ENCODE measurements around the gene ZNF774. TPM values are rescaled to one million over a fixed set of nuclear protein-coding genes. Genes with fewer than 3 reads are reported as not detected.
A peak's percentile ranks its signal among the peaks of the same experiment; 100 is the strongest.
"Not testable (repeated sequence)": the region's sequence is repeated elsewhere in the genome, so short reads cannot be mapped to it uniquely, and the experiment has no call there.

Gene ZNF774
- total RNA-seq, 1 donor from 2014 or later: 4.7 TPM

GRCh38 chr15:90345857-90346256, 6.2 kb upstream of the ZNF774 start:
- TF ChIP-seq CTCF (IDR thresholded peaks at IDR 0.05; ENCODE audit: borderline replicate concordance): no peak
- Histone ChIP-seq H3K9me3 (replicated peaks) (no peaks in the 10 kb centered on the region), H3K4me3 (no peak overlapping the region), H3K27me3 (ENCODE audit: low read depth) (no peaks in the 10 kb centered on the region), H3K36me3 (no peaks in the 10 kb centered on the region), H3K4me1 (peaks cover 6% of the 10 kb centered on the region), H3K27ac (replicated peaks) (no peak overlapping the region)
- intact Hi-C loops (cut with micrococcal nuclease): no loop called here
- no peak for DNase-seq

- H3K36me3 ChIP-seq; DNase-seq; H3K9me3 ChIP-seq (replicated peaks); H3K27ac ChIP-seq (replicated peaks); H3K27me3 ChIP-seq (ENCODE audit: low read depth); H3K4me3 ChIP-seq; intact Hi-C loops (cut with micrococcal nuclease): not testable (repeated sequence)
- H3K4me1 ChIP-seq: peaks cover 13% of the 10 kb centered on the region
Observed at GRCh38 chr15:90347431-90348065, 4.5 kb upstream of the ZNF774 start.

GRCh38 chr15:90348456-90348855, 3.6 kb upstream of the ZNF774 start:
- H3K27ac ChIP-seq (replicated peaks): no peak overlapping the region
- H3K9me3 ChIP-seq (replicated peaks): no peaks in the 10 kb centered on the region
- no peaks in the 10 kb centered on the region for H3K36me3 ChIP-seq
- intact Hi-C loops (cut with micrococcal nuclease): no loop called here
- H3K4me1 ChIP-seq: peaks cover 14% of the 10 kb centered on the region
- H3K27me3 ChIP-seq (ENCODE audit: low read depth): no peaks in the 10 kb centered on the region
- no peak for DNase-seq
- H3K4me3 ChIP-seq: no peak overlapping the region
- no peak for TF ChIP-seq CTCF (IDR thresholded peaks at IDR 0.05; ENCODE audit: borderline replicate concordance)

GRCh38 chr15:90349072-90349471, 3.0 kb upstream of the ZNF774 start:
- intact Hi-C loops (cut with micrococcal nuclease): no loop called here
- H3K4me1 ChIP-seq: peaks cover 14% of the 10 kb centered on the region
- H3K27ac ChIP-seq (replicated peaks): no peak overlapping the region
- no peak for TF ChIP-seq CTCF (IDR thresholded peaks at IDR 0.05; ENCODE audit: borderline replicate concordance)
- no peaks in the 10 kb centered on the region for H3K36me3 ChIP-seq
- H3K9me3 ChIP-seq (replicated peaks): no peaks in the 10 kb centered on the region
- no peaks in the 10 kb centered on the region for H3K27me3 ChIP-seq (ENCODE audit: low read depth)
- no peak overlapping the region for H3K4me3 ChIP-seq
- no peak for DNase-seq

- Histone ChIP-seq H3K27ac (replicated peaks) (no peak overlapping the region), H3K9me3 (replicated peaks) (no peaks in the 10 kb centered on the region), H3K4me1 (peaks cover 14% of the 10 kb centered on the region), H3K36me3 (no peaks in the 10 kb centered on the region), H3K4me3 (no peak overlapping the region), H3K27me3 (ENCODE audit: low read depth) (no peaks in the 10 kb centered on the region)
- no peak for TF ChIP-seq CTCF (IDR thresholded peaks at IDR 0.05; ENCODE audit: borderline replicate concordance)
- DNase-seq: no peak
- intact Hi-C loops (cut with micrococcal nuclease): no loop called here
Observed at GRCh38 chr15:90349821-90350220, 2.3 kb upstream of the ZNF774 start.

- H3K36me3 ChIP-seq: no peaks in the 10 kb centered on the region
- H3K9me3 ChIP-seq (replicated peaks): no peaks in the 10 kb centered on the region
- H3K4me1 ChIP-seq: peaks cover 14% of the 10 kb centered on the region
- H3K27ac ChIP-seq (replicated peaks): no peak overlapping the region
- no peak for TF ChIP-seq CTCF (IDR thresholded peaks at IDR 0.05; ENCODE audit: borderline replicate concordance)
- no peak for DNase-seq
- no peaks in the 10 kb centered on the region for H3K27me3 ChIP-seq (ENCODE audit: low read depth)
- intact Hi-C loops (cut with micrococcal nuclease): no loop called here
- H3K4me3 ChIP-seq: peak overlapping the region; percentile 78
Observed at GRCh38 chr15:90351479-90352106, 491 bp upstream of the ZNF774 start.

Measured in left ventricle myocardium inferior (tissue), 1 donor.